ENCODE data around the gene NEUROG1.

The NEUROG1 gene

GRCh38 chr5:135535820-135536801, at the start of gene NEUROG1:
TSS of gene NEUROG1 (minus strand) at chr5:135535964. CDS start at chr5:135535690, 274 bp downstream.
- DNase-seq (ENCODE audit: low read depth), result no peak
- H3K4me3 ChIP-seq (ENCODE audit: low read length), result no peak within 1 kb of the TSS
- no peak for TF ChIP-seq CTCF (conservative IDR thresholded peaks at IDR 0.05; ENCODE audit: low read depth, low read length)

- H3K4me3 ChIP-seq (ENCODE audit: low read length), result no peak overlapping the region
- DNase-seq (ENCODE audit: low read depth), result no peak
- TF ChIP-seq CTCF (conservative IDR thresholded peaks at IDR 0.05; ENCODE audit: low read depth, low read length), result no peak
These were observed 49.2 kb upstream of the NEUROG1 start for GRCh38 chr5:135584918-135585317.

- no peak for DNase-seq (ENCODE audit: low read depth)
- no peak for TF ChIP-seq CTCF (conservative IDR thresholded peaks at IDR 0.05; ENCODE audit: low read depth, low read length)
- no peak overlapping the region for H3K4me3 ChIP-seq (ENCODE audit: low read length)
These were observed 48.5 kb upstream of the NEUROG1 start for GRCh38 chr5:135584276-135584675.

- DNase-seq (ENCODE audit: low read depth), result no peak
- TF ChIP-seq CTCF (conservative IDR thresholded peaks at IDR 0.05; ENCODE audit: low read depth, low read length), result no peak
- H3K4me3 ChIP-seq (ENCODE audit: low read length), result no peak overlapping the region
These were observed 46.5 kb upstream of the NEUROG1 start for GRCh38 chr5:135582099-135582781.

GRCh38 chr5:135578685-135579341, 43.0 kb upstream of the NEUROG1 start, which contains the start of gene CXCL14:
TSS of gene CXCL14 (minus strand) at chr5:135578991. CDS start at chr5:135578778, 213 bp downstream.
- DNase-seq (ENCODE audit: low read depth), result peak; percentile 63
- peak within 1 kb of the TSS; percentile 46 for H3K4me3 ChIP-seq (ENCODE audit: low read length)

GRCh38 chr5:135578305-135578684, 42.5 kb upstream of the NEUROG1 start:
- TF ChIP-seq CTCF (conservative IDR thresholded peaks at IDR 0.05; ENCODE audit: low read depth, low read length), result no peak
- DNase-seq (ENCODE audit: low read depth), result no peak
- peak overlapping the region; percentile 46 for H3K4me3 ChIP-seq (ENCODE audit: low read length)

More at GRCh38 chr5:135578685-135579341, 43.0 kb upstream of the NEUROG1 start, which contains the start of gene CXCL14:
- TF ChIP-seq CTCF (conservative IDR thresholded peaks at IDR 0.05; ENCODE audit: low read depth, low read length), result no peak

Measured in retinal pigment epithelial cell (primary cell).